ENCODE results near the gene FCRL4. TPM values are rescaled to one million over a fixed set of nuclear protein-coding genes. Genes with fewer than 3 reads are reported as not detected.

FCRL4 gene
- total RNA-seq, 4 donors from 2014 or later = not detected

Other genes with a start within 250 kb of the FCRL4 start
- under 1 TPM in 2 of 4 donors, not detected in 2; 0.21 to 0.30 TPM for gene FCRL5, start 45.6 kb downstream of the FCRL4 start, total RNA-seq
- gene FCRL3, start 102.7 kb upstream of the FCRL4 start, total RNA-seq = under 1 TPM in 1 of 4 donors, not detected in 3; 0.63 TPM
- gene FCRL2, start 179.0 kb upstream of the FCRL4 start, total RNA-seq = under 1 TPM in 1 of 4 donors, not detected in 3; 0.21 TPM
- not detected for gene FCRL1, start 222.0 kb upstream of the FCRL4 start, total RNA-seq
- not detected for gene CD5L, start 243.7 kb upstream of the FCRL4 start, total RNA-seq